ENCODE measurements around the gene DUSP10.

DNA sequence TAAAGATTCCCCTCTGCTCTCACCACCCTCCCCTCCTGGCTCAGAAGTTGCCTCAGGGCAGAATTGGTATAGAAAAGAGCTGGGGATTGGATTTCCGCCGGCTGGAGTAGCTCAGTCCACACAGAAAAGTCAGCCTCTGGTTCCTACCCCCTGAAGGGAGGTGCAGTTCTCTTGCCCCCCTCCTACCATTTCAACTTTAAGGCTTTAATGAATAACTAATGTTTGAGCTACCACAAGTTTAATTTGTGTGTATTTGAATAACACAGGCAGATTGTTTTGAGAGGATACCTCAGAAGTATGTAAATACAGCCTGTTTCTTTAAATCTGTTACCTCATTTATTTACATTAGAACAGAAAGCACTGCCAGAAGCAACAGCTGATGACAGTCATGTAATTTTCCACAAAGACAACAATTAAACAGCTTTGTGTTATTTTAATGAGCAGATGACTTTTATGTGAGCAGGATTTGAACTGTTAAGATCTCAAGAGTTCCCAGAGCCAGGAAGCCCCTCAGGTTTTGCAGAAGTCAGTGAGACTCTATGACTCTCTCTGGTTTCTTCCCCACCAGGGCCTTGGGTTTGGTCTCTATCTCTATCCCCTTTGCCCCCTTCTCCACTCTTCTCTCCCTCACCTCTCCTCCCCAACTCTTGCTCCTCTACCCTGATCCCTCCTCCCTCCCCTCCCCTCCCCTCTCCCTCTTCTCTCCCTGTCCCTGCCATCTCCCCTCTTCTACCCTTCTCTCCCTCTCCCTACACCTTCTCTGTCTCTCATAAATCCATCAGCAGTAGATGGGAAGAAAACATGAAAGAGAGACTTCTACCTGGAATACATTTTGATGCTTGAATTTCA lies 26.3 kb downstream of the DUSP10 start:
- peak; percentile 5; the same call in 1 of the 2 replicates for TF ChIP-seq TAF1 (IDR thresholded peaks at IDR 0.05; ENCODE audit: borderline replicate concordance, insufficient read depth, low read length)
- no peak for TF ChIP-seq POLR2AphosphoS5 (IDR thresholded peaks at IDR 0.05; ENCODE audit: low read depth, low read length)
- TF ChIP-seq, protein P1, sequence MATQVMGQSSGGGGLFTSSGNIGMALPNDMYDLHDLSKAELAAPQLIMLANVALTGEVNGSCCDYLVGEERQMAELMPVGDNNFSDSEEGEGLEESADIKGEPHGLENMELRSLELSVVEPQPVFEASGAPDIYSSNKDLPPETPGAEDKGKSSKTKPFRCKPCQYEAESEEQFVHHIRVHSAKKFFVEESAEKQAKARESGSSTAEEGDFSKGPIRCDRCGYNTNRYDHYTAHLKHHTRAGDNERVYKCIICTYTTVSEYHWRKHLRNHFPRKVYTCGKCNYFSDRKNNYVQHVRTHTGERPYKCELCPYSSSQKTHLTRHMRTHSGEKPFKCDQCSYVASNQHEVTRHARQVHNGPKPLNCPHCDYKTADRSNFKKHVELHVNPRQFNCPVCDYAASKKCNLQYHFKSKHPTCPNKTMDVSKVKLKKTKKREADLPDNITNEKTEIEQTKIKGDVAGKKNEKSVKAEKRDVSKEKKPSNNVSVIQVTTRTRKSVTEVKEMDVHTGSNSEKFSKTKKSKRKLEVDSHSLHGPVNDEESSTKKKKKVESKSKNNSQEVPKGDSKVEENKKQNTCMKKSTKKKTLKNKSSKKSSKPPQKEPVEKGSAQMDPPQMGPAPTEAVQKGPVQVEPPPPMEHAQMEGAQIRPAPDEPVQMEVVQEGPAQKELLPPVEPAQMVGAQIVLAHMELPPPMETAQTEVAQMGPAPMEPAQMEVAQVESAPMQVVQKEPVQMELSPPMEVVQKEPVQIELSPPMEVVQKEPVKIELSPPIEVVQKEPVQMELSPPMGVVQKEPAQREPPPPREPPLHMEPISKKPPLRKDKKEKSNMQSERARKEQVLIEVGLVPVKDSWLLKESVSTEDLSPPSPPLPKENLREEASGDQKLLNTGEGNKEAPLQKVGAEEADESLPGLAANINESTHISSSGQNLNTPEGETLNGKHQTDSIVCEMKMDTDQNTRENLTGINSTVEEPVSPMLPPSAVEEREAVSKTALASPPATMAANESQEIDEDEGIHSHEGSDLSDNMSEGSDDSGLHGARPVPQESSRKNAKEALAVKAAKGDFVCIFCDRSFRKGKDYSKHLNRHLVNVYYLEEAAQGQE (IDR thresholded peaks at IDR 0.05; ENCODE audit: insufficient read depth in 1 of 2, low read depth in 2 of 2, low read length in 2 of 2), result no peak; a peak in 1 of 4 replicates
- TF ChIP-seq SIN3A (IDR thresholded peaks at IDR 0.05; ENCODE audit: borderline replicate concordance, insufficient read depth, low read length), result peak; percentile 52; the same call in 1 of the 2 replicates
- TF ChIP-seq FOXP2 (optimal IDR thresholded peaks at IDR 0.05; ENCODE audit: borderline replicate concordance, extremely low read depth, extremely low read length, insufficient read depth), result no peak
